G401.6 (cell line): Measurements from ENCODE around the gene MICA.
"Not testable (repeated sequence)": the region's sequence is repeated elsewhere in the genome, so short reads cannot be mapped to it uniquely, and the experiment has no call there.

Experiments used
- FAIRE-seq: peaks from 2 replicates; lab custom pipeline; 2012; peaks lifted over from hg19 to GRCh38; lab: Jason Lieb, UNC

The MICA gene

GRCh38 chr6:31414148-31414770 lies 10.9 kb downstream of the MICA start:
- not testable (repeated sequence) for FAIRE-seq

- FAIRE-seq: no peak
Measured at GRCh38 chr6:31414771-31415265, 11.4 kb downstream of the MICA start.

- FAIRE-seq: no peak
Measured at GRCh38 chr6:31416394-31417014, 13.1 kb downstream of the MICA start.

GRCh38 chr6:31418251-31418650 lies 14.9 kb downstream of the MICA start:
- FAIRE-seq: no peak

GRCh38 chr6:31419842-31420241 lies 16.4 kb downstream of the MICA start:
- FAIRE-seq: no peak

GRCh38 chr6:31420546-31420945 lies 17.2 kb downstream of the MICA start:
- no peak for FAIRE-seq

- no peak for FAIRE-seq
Measured at GRCh38 chr6:31422587-31422986, 19.2 kb downstream of the MICA start.

GRCh38 chr6:31423550-31423949 lies 20.2 kb downstream of the MICA start:
- FAIRE-seq: no peak

GRCh38 chr6:31426395-31427354 lies 23.3 kb downstream of the MICA start:
- FAIRE-seq: no peak

- FAIRE-seq: no peak
Measured at GRCh38 chr6:31430449-31430848, 27.1 kb downstream of the MICA start.

- not testable (repeated sequence) for FAIRE-seq
Measured at GRCh38 chr6:31435051-31435450, 31.7 kb downstream of the MICA start.

GRCh38 chr6:31438222-31438621 lies 34.8 kb downstream of the MICA start:
- FAIRE-seq: no peak

- FAIRE-seq: no peak
Measured at GRCh38 chr6:31438677-31439076, 35.3 kb downstream of the MICA start.

- no peak for FAIRE-seq
Measured at GRCh38 chr6:31441365-31442267, 38.2 kb downstream of the MICA start.

- FAIRE-seq: no peak
Measured at GRCh38 chr6:31446481-31446880, 43.1 kb downstream of the MICA start.

- FAIRE-seq: peak; percentile 45
Measured at GRCh38 chr6:31446999-31447789, 43.8 kb downstream of the MICA start.

- no peak for FAIRE-seq
Measured at GRCh38 chr6:31450751-31451150, 47.4 kb downstream of the MICA start.

- no peak for FAIRE-seq
Measured at GRCh38 chr6:31452859-31453258, 49.5 kb downstream of the MICA start.

GRCh38 chr6:31453259-31453658 lies 49.9 kb downstream of the MICA start:
- FAIRE-seq: no peak

GRCh38 chr6:31459864-31460263 lies 56.5 kb downstream of the MICA start:
- not testable (repeated sequence) for FAIRE-seq
